Adipose tissue (tissue), 3 donors: Measurements from ENCODE around the gene PTGR1. TPM values are rescaled to one million over a fixed set of nuclear protein-coding genes. Genes with fewer than 3 reads are reported as not detected.

Experiments used
- H3K27ac ChIP-seq: one replicate; pipeline ENCODE4 v1.5.1; 2013; ENCODE audit warnings: low read depth, low read length
- WGBS, 3 donors: extraction: QIAGEN DNeasy Blood & Tissue Kit; methylation state at CpG; one replicate each; pipeline ENCODE4 v1.1.7; 2013; 5-methylcytosine and 5-hydroxymethylcytosine counted together
- polyA plus RNA-seq, 3 donors: library from polyadenylated mRNA; stranded (reverse); fragments of 200-250 nt; gene quantifications; one replicate each; pipeline ENCODE4 v1.2.3, GENCODE V29; 2013
- donor health status: healthy with polysubstance abuse.
- donor health status: Bipolar disorder and iron deficiency.
- donor health status: healthy.

PTGR1 gene
- polyA plus RNA-seq: 10 to 100 TPM; 12.3 to 63.2 (median 58.4) TPM

DNA sequence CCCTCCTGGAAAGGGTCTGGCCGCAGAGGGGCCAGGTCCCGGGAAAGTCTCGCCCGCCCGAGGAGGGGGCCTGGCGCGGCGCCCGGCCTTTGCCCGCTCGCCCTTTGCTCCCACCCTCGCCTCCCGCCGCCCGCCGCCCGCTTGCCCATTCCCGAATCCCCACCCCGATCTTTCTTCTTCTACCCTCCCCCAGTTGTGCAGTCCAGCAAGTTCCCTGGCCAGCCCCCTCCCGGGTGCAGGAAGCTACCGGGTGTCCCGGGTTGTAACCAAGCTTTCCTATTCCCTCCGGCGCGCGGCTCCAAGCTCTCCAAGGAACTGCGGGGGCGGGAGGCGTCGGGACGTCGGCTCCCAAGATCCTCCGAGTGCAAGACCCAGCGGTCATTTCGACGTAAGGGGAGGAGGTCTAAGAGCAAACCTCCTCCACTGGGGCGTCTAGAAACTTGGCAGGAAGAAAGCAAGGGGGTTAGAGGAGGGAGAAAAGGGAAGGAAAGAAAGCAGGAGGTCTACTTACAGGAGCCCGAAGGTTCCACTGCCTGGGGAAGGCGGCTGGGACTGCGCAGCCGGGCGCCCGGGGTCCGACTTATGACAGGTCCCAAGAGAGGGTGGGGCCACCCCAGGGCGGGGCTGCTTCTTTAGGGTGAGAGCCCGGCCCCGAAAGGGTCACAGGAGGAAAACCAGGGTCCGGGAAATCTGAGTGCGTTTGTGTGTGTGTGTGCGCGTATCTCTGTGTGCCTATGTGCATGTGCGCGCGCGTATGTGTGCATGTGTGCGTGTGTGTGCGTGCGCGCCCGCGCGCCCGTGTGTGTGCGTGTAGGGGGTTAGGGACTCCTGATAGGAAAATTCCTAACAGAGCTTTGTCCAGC, at the start of gene PTGR1:
Gene PTGR1, minus strand, starts transcription at position 556 of the 863 bp plus-strand sequence. CDS start 2,225 bp downstream, outside the sequence.
- WGBS, 3 donors: 0 to 1% (median 1%) methylated on average over 61 to 64 of the region's 64 CpGs
- H3K27ac ChIP-seq: peak within 1 kb of the TSS; percentile 62

DNA sequence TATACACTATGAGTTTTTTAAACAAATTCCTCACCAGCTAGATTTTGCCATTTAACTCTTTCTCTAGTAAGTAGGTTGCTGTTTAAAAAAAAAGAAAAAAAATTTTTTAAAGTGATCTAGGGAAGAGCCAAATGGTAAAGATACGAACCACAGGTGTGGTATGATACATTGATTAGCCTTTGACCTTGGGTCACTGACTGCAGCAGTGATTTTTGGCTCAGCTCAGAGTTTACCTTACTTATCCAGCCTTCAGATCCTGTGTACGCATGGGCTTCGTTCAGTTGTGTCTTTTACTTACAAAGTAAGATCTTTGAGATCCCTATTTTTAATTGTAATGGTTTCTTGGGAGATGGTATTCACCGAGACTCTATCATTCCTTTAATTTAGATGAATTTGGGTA, 49.6 kb upstream of the PTGR1 start:
- 50 to 96% (median 95%) methylated on average over 4 of the region's 4 CpGs for WGBS, 3 donors
- no peak overlapping the region for H3K27ac ChIP-seq

DNA sequence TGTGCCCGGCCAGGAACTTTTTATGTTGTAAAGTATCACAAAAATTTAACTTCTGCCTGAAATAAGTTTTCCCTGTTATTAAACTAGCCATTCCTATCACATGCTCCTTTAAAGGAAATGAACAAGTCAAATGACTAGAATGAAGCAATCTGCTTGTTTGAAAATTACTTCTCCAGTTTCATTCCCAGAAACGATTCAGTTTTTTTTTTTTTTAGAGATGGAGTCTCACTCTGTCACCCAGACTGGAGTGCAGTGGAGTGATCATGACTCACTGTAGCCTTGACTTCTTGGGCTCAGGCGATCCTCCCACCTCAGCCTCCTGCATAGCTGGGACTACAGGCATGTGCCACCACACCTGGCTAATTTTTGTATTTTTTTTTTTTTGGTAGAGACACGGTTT, 48.6 kb upstream of the PTGR1 start:
- 78 to 87% (median 80%) methylated on average over 4 of the region's 4 CpGs for WGBS, 3 donors
- H3K27ac ChIP-seq: no peak overlapping the region

DNA sequence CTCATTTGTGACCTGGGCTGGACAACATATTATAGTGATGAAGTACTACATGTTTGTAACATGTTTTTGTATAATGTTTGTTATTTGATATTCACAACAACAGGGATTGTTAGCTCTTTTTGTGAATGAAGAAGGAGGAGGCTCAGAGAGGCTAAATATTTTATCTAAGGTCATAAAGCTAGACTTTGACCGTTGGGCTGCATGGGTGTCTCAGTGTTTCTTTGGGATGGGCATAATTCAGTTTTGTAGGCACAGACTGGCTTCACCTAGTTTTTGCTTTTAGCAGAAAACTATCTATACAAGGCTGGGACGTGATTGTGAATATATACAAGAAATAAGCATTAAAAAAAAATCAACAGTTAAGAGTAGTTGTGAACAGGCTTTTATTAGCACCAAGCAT, 47.0 kb upstream of the PTGR1 start:
- 82 to 88% (median 85%) methylated on average over 2 of the region's 2 CpGs for WGBS, 3 donors
- H3K27ac ChIP-seq: no peak overlapping the region

DNA sequence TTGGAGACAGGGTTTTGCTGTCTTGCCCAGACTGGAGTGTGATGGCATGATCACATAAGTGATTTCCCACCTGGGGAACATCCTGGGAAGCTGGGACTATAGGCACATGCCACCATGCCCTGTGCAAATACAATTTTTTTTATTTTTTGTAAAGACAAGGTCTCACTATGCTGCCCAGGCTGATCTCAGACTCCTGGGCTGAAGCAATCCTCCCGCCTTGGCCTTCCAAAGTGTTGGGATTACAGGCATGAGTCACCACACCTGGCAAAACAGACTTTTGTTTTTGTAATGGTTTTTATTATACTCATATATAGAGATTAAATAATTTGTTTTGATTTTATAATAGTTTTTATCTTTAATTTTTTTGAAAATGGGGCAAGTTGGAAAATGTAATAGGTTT, 46.4 kb upstream of the PTGR1 start:
- no peak overlapping the region for H3K27ac ChIP-seq
- 91 to 96% (median 94%) methylated on average over 1 of the region's 1 CpG for WGBS, 3 donors

DNA sequence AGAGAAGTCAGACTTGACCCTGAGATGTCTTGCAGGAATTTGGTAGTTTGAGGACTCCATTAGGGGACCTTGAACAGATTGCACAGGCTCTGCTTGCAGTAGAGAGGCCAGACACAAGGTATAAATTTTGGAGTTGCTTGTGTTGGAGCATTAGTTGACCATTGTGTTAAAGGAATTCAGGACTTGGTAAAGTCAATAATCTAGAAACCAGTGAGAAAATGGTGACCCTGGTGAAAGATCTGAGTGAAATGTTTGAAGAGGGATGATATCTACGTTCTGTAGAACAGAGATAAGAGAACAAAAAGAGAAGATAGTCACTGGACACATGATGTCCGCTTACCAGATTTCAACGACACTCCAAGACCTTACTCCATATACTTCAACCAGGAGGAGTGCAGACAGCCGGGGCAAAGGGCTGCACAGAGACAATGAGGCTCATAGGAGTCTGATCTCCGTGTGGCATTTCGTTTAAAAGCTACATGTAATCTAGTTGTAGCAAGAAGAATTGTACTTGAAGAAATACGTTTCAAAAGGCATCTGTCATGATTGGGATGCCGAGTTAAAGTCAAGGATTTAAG, 44.8 kb upstream of the PTGR1 start:
- 70 to 93% (median 91%) methylated on average over 8 of the region's 8 CpGs for WGBS, 3 donors
- H3K27ac ChIP-seq: no peak overlapping the region

DNA sequence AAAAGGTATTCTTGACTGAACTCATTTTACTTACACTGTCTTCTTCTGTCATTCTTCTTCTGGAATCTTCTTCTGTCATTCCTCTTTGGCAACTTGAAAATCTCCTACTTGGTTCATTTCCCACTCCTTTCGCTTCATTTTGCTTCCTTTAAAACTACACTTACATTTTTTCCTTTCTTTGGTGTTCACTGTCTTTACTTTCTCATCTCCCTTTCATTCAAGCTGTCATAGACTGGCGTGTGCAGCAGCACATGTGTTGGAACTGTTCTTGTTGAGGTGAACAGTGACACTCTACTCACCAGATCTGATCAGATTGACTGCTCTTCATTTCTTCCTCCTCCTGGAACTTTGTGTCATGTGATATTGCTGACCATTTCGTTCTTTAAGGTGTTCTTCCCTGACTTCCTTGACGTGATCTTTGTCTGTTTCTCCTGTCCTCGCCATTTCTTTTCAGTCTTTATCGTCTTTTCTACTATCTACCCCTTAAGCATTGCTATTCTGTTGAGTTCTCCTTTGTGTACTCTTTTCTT, 38.0 kb upstream of the PTGR1 start:
- no peak overlapping the region for H3K27ac ChIP-seq
- WGBS, 3 donors: 65 to 86% (median 85%) methylated on average over 6 of the region's 6 CpGs

DNA sequence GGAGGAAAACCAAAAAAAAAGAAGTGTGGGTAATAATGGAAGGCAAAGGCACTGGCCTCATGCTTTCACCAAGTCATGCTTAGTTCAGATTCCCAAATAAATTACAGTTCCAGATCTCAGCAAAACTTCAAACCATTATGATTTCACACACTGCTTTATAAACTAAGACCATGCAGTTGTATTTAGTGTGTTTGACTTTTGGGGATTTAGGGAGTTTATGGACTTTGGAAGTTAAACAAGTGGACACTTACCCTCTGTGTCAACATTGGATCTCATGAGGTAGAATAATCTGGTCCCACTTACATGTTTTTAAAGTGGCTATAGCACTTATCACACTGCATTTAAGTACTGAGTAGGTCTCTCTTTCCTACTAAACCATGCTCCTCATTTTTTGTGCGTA, 35.4 kb upstream of the PTGR1 start:
- H3K27ac ChIP-seq: no peak overlapping the region
- WGBS, 3 donors: 70 to 87% (median 82%) methylated on average over 1 of the region's 1 CpG

DNA sequence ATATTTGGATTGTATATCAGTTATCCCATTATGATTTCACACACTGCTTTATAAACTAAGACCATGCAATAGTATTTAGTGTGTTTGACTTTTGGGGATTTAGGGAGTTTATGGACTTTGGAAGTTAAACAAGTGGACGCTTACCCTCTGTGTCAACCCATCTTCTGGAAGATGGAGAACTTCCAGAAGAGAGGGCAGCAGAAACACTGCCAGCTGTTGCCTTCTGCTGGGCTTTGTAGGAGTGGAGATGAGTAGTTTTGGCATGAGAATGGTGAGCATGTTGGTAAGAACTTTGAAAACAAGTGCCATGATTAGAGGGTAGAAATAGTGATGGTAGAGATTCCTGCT, 33.9 kb upstream of the PTGR1 start:
- no peak overlapping the region for H3K27ac ChIP-seq
- 38 to 89% (median 71%) methylated on average over 1 of the region's 1 CpG for WGBS, 3 donors

DNA sequence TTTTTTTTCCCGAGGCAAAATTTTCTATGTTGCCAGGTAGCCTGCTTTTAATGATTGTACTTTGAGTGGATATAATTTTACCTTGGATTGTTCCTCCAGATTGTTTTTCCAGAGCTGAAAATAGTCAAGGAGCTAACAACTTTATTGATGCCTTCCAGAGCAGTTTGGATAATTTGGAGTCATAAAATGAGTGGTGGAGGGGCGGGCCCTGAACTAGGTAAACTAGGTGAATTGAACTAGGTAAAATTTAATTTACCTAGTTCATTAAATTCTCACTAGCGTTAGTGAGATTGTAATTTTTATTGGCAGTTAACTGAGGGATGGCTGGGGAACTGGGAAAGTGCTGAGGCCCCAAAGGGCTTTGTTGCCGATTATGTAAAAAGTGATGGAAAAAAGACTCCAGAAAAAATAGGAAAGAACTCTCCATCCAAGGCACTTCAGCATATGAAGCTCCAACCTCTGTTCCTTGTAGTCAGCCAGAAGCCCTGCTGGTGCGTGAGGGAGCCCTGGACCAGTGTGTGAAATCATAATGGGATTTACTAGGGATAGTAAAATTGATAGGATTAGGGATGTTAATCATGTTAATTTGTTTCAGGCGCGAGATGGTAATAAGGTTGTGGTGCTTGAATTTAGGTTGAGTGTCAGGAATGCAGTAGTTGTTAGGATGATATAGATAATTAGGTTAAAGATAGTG, 33.4 kb upstream of the PTGR1 start:
- 57 to 85% (median 68%) methylated on average over 7 of the region's 7 CpGs for WGBS, 3 donors
- H3K27ac ChIP-seq: no peak overlapping the region

DNA sequence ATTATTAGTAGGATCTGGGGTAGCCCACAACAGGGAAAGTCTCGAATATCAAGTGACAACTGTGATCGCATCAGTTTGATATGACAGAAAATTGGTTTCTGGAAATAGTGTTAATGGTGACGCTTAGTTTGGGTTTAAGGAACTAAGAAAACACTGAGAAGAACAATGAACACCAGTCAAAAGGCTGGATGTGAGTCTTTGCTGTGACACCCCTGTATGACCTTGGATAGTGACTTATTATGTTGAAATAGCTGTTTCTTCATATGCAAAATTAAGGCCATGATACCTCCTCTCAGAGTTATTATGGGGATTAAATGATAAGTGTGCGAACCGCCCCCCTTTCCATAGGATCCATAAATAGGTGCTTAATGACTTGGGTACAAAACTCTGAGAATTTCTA, 32.6 kb upstream of the PTGR1 start:
- WGBS, 3 donors: 15 to 40% (median 29%) methylated on average over 5 of the region's 5 CpGs
- H3K27ac ChIP-seq: no peak overlapping the region

DNA sequence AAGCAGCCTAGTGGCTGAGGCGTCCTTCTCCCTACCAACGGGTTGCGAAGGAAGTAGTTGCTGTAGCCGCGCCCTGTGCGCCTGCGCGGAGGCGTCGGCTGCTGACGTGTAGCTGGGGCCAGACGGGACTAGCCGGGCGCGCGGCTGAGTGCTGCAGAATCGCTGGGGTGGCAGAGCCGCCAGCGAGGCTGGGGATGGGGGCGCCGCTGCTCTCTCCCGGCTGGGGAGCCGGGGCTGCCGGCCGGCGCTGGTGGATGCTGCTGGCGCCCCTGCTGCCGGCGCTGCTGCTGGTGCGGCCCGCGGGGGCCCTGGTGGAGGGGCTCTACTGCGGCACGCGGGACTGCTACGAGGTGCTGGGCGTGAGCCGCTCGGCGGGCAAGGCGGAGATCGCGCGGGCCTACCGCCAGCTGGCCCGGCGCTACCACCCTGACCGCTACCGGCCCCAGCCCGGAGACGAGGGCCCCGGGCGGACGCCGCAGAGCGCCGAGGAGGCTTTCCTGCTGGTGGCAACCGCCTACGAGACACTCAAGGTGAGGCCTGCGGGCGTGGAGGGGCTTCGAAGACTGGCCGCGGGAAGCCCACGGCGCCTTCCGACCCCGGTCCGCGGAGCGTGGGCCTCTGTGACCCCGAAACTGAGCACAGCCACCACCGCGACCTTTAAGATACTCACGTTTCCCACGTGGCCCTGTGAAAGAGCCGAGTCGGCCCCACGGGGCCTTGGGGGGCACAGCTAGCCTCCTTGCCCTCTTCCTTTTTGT, 31.9 kb upstream of the PTGR1 start, which contains the start of gene DNAJC25:
Gene DNAJC25, plus strand, starts transcription at position 121 of the 758 bp plus-strand sequence. Its CDS starts 74 bp downstream, at position 195.
- WGBS, 3 donors: 0 to 1% (median 0%) methylated on average over 59 to 79 of the region's 79 CpGs
- peak within 1 kb of the TSS; percentile 17 for H3K27ac ChIP-seq

DNA sequence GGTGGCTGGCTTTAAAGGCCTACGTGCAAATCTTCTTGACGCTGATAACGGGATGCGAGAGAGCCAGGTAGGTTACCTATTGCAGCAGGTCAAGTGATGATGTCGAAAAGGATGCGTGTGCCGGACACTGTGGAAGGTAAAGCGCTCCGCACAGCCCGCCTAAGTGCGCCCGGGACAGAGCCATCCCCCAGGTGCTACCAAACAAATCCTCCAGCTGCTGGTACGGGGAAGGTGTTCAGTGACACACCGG, 31.4 kb upstream of the PTGR1 start:
- H3K27ac ChIP-seq: no peak overlapping the region
- 0 to 1% (median 0%) methylated on average over 14 of the region's 14 CpGs for WGBS, 3 donors

DNA sequence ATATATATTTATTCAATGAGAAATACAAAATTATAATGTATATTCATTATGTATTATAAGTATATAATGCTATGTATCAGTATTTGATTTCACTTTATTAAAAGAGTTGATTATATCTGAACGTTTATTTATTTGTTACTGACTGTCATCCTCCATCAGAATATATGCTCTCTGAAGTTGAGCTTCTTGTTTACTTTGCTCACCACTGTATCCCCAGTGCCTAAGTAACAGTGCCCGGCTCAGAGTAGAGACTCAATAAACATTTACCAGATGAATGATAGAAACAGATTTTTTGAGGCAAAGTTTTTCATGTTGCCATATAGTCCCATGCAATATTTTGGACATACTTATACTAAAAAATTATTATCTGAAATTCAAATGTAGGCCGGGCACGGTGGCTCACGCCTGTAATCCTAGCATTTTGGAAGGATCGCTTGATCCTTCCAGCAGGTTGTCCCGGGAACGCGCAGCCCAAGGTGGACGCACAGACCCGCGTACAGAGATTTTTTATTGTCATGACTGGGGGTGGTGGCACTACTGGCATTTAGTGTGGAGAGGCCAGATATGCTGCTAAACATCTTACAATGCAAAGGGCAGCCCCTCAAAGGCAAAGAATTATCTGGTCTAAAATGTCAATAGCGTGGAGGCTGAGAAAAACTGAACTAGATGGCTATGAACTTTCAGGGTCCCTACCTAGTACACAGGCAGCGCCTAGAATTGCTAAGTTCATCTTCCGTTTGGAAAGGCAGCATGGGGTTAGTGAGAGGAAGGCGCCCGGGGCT, 30.9 kb upstream of the PTGR1 start:
- 5 to 15% (median 10%) methylated on average over 17 of the region's 17 CpGs for WGBS, 3 donors
- H3K27ac ChIP-seq: no peak overlapping the region

DNA sequence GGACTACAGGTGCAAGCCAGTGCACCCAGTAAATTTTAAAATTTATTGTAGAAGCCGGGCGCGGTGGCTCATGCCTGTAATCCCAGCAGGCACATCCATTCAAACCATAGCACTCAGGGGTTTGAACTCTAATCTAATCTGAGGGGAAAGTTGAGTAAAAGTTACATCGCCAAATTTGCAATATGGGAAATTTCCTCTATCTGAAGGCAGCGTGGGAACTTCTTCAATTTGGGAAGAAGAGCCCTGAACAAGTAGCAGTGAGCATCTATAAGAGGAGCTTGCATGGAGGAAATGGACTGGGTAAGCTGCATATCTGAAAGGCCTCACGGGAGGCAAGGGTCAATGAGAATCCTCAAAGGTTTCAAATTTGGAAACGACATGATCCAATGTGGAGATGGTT, 29.0 kb upstream of the PTGR1 start:
- 77 to 83% (median 81%) methylated on average over 7 of the region's 7 CpGs for WGBS, 3 donors
- H3K27ac ChIP-seq: no peak overlapping the region

DNA sequence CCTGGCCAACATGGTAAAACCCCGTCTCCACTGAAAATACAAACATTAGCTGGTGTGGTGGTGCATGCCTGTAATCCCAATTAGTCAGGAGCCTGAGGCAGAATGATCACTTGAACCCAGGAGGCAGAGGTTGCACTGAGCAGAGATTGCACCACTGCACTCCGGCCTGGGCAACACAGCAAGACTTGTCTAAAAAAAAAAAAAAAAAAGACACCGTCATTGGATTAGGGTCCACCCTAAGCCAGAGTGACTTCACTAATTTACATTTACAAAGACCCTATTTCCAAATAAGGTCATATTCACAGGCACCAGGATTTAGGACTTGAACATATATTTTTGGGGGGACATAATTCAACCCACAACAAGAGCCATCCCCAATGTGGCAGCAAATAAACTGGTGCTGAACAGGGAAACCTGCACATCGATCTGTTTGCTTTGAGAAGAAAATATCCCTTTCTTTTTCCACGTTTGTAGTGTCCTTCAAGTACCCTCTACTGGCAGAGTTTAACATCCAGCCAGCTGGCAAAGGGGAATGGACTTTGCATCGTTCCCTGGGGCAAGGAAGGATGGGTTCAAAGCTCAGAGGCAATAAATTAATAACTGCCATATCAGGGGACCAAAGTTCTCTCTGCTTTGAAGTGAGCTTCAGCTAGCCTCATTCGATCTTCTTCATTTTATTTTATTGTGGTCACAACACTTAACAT, 28.0 kb upstream of the PTGR1 start:
- WGBS, 3 donors: 42 to 74% (median 66%) methylated on average over 7 of the region's 7 CpGs
- H3K27ac ChIP-seq: no peak overlapping the region

DNA sequence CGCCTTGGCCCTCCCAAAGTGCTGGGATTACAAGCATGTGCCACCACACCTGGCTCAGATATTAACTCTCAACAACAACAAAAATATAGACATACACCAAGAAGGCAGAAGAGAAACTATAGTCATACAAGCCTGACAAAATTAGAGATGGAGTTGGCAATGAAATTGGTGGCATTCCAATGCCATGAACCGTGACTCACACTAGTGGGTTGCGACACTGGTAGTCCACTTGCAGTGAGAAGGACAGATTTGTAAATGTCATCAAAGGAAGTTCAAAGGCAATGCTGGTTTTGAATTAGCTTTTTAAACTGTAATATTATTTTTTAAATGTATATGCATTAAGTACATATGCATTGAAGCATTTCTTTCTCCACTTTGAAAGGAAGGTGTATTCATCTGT, 23.2 kb upstream of the PTGR1 start:
- 62 to 72% (median 62%) methylated on average over 3 of the region's 3 CpGs for WGBS, 3 donors
- no peak overlapping the region for H3K27ac ChIP-seq
